GM23248 (cell line): ENCODE results near the gene SLC22A3.

Experiments
- EZH2 ChIP-seq: fragments of 200-600 bp; sonication (generic); IDR thresholded peaks from 2 replicates; pipeline ENCODE4 v1.6.1; 2018; ENCODE audit warnings: antibody characterized with exemption, mild to moderate bottlenecking; ENCODE audit not compliant: insufficient read depth, poor library complexity, severe bottlenecking
- EZH2phosphoT487 ChIP-seq: fragments of 200-600 bp; sonication (generic); IDR thresholded peaks from 2 replicates; pipeline ENCODE4 v1.6.1; 2018; ENCODE audit warnings: antibody characterized with exemption, moderate library complexity, mild to moderate bottlenecking, low read depth; ENCODE audit not compliant: insufficient read depth

DNA sequence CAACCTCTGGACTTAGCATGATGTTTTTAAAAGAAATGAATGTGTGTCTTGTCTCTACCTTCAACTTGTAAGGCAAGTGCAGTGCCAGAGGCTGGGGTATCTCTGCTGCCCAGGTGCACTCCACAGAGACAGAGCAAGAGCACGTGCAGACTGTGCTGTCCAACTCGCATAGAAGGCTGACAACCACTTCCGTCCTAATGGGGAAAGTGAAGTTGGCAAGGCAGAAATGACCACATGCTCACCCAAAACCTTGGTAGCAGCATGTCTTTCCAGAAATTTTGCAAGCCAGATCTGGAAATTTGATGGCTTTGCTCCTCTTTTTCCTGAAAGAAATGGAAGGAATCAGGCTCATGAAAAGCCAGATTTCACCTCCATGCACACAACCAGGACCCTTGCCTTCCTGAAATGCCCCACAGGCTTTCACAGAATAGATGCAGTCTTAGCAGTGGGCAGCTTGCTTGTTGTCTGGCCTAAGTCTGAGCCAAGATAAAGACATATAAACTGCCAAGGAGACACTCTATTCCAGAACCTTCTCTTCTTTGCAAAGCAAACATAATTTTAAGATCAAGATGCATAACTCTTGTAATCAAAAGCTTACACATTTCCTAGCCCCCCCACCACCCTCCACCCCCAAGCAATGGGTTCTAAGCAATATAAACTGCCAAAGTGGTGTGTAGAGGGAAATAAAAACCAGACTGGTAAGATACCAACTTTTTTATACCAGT, 26.8 kb downstream of the SLC22A3 start:
- TF ChIP-seq EZH2phosphoT487: no peak
- TF ChIP-seq EZH2: no peak
